ENCODE data around the gene PRKCI.
"Not testable (repeated sequence)": the region's sequence is repeated elsewhere in the genome, so short reads cannot be mapped to it uniquely, and the experiment has no call there.

Gene PRKCI

DNA sequence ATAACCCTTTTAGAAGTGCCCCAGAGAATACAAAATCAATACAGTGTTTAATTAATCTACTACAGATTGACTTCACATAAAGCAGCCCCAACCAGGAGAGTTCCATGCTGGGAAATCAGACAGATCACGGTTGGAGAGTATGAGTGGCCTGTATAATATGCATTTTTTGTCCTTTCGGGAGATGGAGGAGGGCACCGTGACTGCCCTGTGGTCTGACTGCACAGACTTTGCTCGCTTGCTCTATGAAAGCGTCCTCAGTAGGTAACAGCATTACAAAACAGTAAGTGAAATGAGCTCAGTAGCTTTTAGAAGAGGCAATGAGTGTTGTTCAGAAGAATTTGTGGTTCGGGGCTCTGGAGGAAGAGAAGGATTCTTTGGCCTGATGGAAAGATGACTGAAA, 101.1 kb downstream of the PRKCI start:
- Histone ChIP-seq H3K4me1 (ENCODE audit: control insufficient read depth, insufficient read depth, low read length) (peaks cover 31% of the 10 kb centered on the region), H3K9me3 (ENCODE audit: control insufficient read depth, insufficient read depth, low read length) (peaks cover 11% of the 10 kb centered on the region), H3K4me3 (ENCODE audit: low read depth, low read length) (no peak overlapping the region), H3K36me3 (ENCODE audit: control insufficient read depth, insufficient read depth, low read length) (no peaks in the 10 kb centered on the region), H3K27ac (ENCODE audit: low read depth, low read length) (no peak overlapping the region), H3K27me3 (ENCODE audit: control insufficient read depth, insufficient read depth, low read length) (no peaks in the 10 kb centered on the region), H3K9ac (ENCODE audit: low read depth, low read length) (no peak overlapping the region)

- Histone ChIP-seq H3K9ac (ENCODE audit: low read depth, low read length) (no peak overlapping the region), H3K4me1 (ENCODE audit: control insufficient read depth, insufficient read depth, low read length) (peaks cover 31% of the 10 kb centered on the region), H3K9me3 (ENCODE audit: control insufficient read depth, insufficient read depth, low read length) (peaks cover 11% of the 10 kb centered on the region), H3K36me3 (ENCODE audit: control insufficient read depth, insufficient read depth, low read length) (no peaks in the 10 kb centered on the region), H3K27ac (ENCODE audit: low read depth, low read length) (no peak overlapping the region), H3K4me3 (ENCODE audit: low read depth, low read length) (no peak overlapping the region), H3K27me3 (ENCODE audit: control insufficient read depth, insufficient read depth, low read length) (no peaks in the 10 kb centered on the region)
Observed at GRCh38 chr3:170324962-170325361, 102.7 kb downstream of the PRKCI start.

DNA sequence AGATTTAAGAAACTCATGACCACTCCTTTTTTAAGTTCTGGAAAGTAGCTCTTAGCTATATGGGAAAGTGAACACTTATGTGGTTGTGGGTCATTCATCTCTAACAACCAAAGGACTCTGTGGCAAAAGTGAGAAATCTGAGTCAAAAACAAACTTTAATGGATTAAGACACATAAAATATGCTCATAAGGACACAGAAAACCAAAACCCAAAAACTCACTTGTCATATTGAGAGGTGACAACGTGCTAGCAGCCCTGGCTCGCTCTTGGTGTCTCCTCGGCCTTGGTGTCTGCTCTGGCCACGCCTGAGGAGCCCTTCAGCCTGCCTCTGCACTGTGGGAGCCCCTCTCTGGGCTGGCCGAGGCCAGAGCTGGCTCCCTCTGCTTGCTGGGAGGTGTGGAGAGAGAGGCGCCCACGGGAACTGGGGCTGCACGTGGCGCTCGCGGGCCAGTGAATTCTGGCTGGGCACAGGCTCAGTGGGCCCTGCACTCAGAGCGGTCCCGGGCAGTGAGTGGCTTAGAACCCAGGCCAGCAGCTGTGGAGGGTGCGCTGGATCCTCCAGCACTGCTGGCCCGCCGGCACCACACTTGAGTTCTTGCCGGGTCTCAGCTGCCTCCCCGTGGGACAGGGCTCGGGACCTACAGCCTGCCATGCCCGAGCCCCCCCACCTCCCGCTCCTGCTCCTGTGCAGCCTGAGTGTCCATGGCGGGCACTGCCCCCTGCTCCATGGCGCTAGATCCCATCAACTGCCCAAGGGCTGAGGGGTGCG, 105.0 kb downstream of the PRKCI start:
- peaks cover 11% of the 10 kb centered on the region for H3K9me3 ChIP-seq (ENCODE audit: control insufficient read depth, insufficient read depth, low read length)
- peaks cover 15% of the 10 kb centered on the region for H3K4me1 ChIP-seq (ENCODE audit: control insufficient read depth, insufficient read depth, low read length)
- H3K36me3 ChIP-seq (ENCODE audit: control insufficient read depth, insufficient read depth, low read length), result no peaks in the 10 kb centered on the region
- no peaks in the 10 kb centered on the region for H3K27me3 ChIP-seq (ENCODE audit: control insufficient read depth, insufficient read depth, low read length)
- H3K27ac ChIP-seq (ENCODE audit: low read depth, low read length), result no peak overlapping the region
- H3K9ac ChIP-seq (ENCODE audit: low read depth, low read length), result no peak overlapping the region
- no peak overlapping the region for H3K4me3 ChIP-seq (ENCODE audit: low read depth, low read length)

GRCh38 chr3:170327868-170328548, 105.8 kb downstream of the PRKCI start:
- H3K36me3 ChIP-seq (ENCODE audit: control insufficient read depth, insufficient read depth, low read length); H3K4me3 ChIP-seq (ENCODE audit: low read depth, low read length); H3K9ac ChIP-seq (ENCODE audit: low read depth, low read length); H3K4me1 ChIP-seq (ENCODE audit: control insufficient read depth, insufficient read depth, low read length); H3K27ac ChIP-seq (ENCODE audit: low read depth, low read length); H3K27me3 ChIP-seq (ENCODE audit: control insufficient read depth, insufficient read depth, low read length): not testable (repeated sequence)
- peaks cover 11% of the 10 kb centered on the region for H3K9me3 ChIP-seq (ENCODE audit: control insufficient read depth, insufficient read depth, low read length)

GRCh38 chr3:170330366-170330765, 108.1 kb downstream of the PRKCI start:
- no peaks in the 10 kb centered on the region for H3K36me3 ChIP-seq (ENCODE audit: control insufficient read depth, insufficient read depth, low read length)
- no peaks in the 10 kb centered on the region for H3K4me1 ChIP-seq (ENCODE audit: control insufficient read depth, insufficient read depth, low read length)
- no peaks in the 10 kb centered on the region for H3K27me3 ChIP-seq (ENCODE audit: control insufficient read depth, insufficient read depth, low read length)
- H3K9me3 ChIP-seq (ENCODE audit: control insufficient read depth, insufficient read depth, low read length), result peaks cover 11% of the 10 kb centered on the region
- H3K9ac ChIP-seq (ENCODE audit: low read depth, low read length), result no peak overlapping the region
- H3K4me3 ChIP-seq (ENCODE audit: low read depth, low read length), result no peak overlapping the region
- H3K27ac ChIP-seq (ENCODE audit: low read depth, low read length), result peak overlapping the region; percentile 54

DNA sequence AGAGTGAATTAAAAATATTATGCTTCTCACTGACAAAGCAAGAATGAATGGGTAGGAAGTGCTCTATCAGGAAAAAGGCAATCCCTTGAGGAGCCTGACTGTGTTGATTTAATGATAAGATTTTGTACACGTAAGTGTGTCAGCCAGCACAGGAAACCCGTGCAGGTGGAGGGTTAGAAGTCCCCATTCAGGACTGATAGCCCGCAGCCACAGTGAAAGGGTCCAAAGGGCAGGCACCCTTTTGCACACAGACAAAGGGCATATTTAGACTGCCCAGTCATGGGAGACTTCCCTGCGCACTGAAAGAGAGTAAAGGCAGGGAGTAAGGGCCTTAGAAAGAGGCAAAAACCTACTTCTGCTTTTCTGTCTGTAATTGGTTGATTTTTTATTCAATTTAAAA, 108.9 kb downstream of the PRKCI start:
- Histone ChIP-seq H3K9me3 (ENCODE audit: control insufficient read depth, insufficient read depth, low read length) (peaks cover 11% of the 10 kb centered on the region), H3K4me1 (ENCODE audit: control insufficient read depth, insufficient read depth, low read length) (no peaks in the 10 kb centered on the region), H3K27me3 (ENCODE audit: control insufficient read depth, insufficient read depth, low read length) (no peaks in the 10 kb centered on the region), H3K36me3 (ENCODE audit: control insufficient read depth, insufficient read depth, low read length) (no peaks in the 10 kb centered on the region), H3K9ac (ENCODE audit: low read depth, low read length) (no peak overlapping the region), H3K4me3 (ENCODE audit: low read depth, low read length) (no peak overlapping the region), H3K27ac (ENCODE audit: low read depth, low read length) (peak overlapping the region; percentile 54)

GRCh38 chr3:170337420-170337819, 115.2 kb downstream of the PRKCI start:
- Histone ChIP-seq H3K9me3 (ENCODE audit: control insufficient read depth, insufficient read depth, low read length) (peaks cover 29% of the 10 kb centered on the region), H3K36me3 (ENCODE audit: control insufficient read depth, insufficient read depth, low read length) (no peaks in the 10 kb centered on the region), H3K9ac (ENCODE audit: low read depth, low read length) (no peak overlapping the region), H3K27me3 (ENCODE audit: control insufficient read depth, insufficient read depth, low read length) (no peaks in the 10 kb centered on the region), H3K4me3 (ENCODE audit: low read depth, low read length) (no peak overlapping the region), H3K27ac (ENCODE audit: low read depth, low read length) (no peak overlapping the region), H3K4me1 (ENCODE audit: control insufficient read depth, insufficient read depth, low read length) (no peaks in the 10 kb centered on the region)

DNA sequence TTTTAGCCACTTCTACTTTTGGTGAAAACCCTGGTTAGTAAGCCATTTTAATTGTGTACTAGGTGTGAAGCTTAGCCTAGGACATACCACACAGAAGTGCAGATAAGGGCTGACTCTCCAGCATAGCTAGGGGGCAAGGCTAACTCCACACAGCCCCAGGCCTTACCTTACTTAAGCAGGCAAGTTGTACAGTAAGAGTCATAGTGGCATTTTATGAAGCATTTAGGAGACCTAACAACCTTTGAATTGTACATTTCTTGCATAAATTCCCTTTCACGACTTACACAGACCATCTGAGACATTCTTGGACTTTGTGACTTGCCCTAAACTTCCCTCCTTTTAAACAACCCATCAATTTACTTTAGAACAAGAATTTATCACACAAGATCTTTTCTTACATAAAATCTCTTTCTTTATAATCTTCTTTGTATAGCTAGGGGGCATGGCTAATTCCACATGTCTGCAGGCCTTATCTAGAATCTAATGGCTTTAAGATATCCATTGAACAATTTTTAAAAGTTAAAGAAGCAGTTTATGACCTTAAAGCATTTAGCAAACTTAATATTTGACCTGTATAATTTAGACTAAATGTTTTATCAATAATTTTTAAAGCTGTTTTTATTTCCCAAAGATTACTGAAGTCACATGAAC, 116.6 kb downstream of the PRKCI start:
- no peaks in the 10 kb centered on the region for H3K4me1 ChIP-seq (ENCODE audit: control insufficient read depth, insufficient read depth, low read length)
- no peak overlapping the region for H3K4me3 ChIP-seq (ENCODE audit: low read depth, low read length)
- H3K27ac ChIP-seq (ENCODE audit: low read depth, low read length), result no peak overlapping the region
- no peaks in the 10 kb centered on the region for H3K36me3 ChIP-seq (ENCODE audit: control insufficient read depth, insufficient read depth, low read length)
- no peaks in the 10 kb centered on the region for H3K27me3 ChIP-seq (ENCODE audit: control insufficient read depth, insufficient read depth, low read length)
- peaks cover 29% of the 10 kb centered on the region for H3K9me3 ChIP-seq (ENCODE audit: control insufficient read depth, insufficient read depth, low read length)
- no peak overlapping the region for H3K9ac ChIP-seq (ENCODE audit: low read depth, low read length)

- H3K36me3 ChIP-seq (ENCODE audit: control insufficient read depth, insufficient read depth, low read length), result not testable (repeated sequence)
Observed at GRCh38 chr3:170342273-170342672, 120.0 kb downstream of the PRKCI start.

DNA sequence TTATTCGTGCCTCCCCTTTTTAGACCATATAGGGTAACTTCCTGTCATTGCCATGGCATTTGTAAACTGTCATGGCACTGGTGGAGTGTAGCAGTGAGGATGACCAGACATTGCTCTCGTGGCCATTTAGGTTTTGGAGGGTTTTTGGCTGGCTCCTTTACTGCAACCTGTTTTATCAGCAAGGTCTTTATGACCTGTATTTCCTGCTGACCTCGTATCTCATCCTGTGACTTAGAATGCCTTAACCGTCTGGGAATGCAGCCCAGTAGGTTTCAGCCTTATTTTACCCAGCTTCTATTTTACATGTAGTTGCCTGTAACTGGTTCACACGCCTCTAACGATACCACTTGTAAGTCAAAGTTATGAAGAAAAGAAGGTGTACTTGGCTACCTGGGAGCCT, 121.6 kb downstream of the PRKCI start:
- not testable (repeated sequence) for H3K9ac ChIP-seq (ENCODE audit: low read depth, low read length); H3K4me3 ChIP-seq (ENCODE audit: low read depth, low read length); H3K36me3 ChIP-seq (ENCODE audit: control insufficient read depth, insufficient read depth, low read length); H3K4me1 ChIP-seq (ENCODE audit: control insufficient read depth, insufficient read depth, low read length); H3K27ac ChIP-seq (ENCODE audit: low read depth, low read length); H3K27me3 ChIP-seq (ENCODE audit: control insufficient read depth, insufficient read depth, low read length)
- H3K9me3 ChIP-seq (ENCODE audit: control insufficient read depth, insufficient read depth, low read length), result peaks cover 16% of the 10 kb centered on the region

More at GRCh38 chr3:170342273-170342672, 120.0 kb downstream of the PRKCI start:
- H3K9me3 ChIP-seq (ENCODE audit: control insufficient read depth, insufficient read depth, low read length), result peaks cover 29% of the 10 kb centered on the region
- H3K4me3 ChIP-seq (ENCODE audit: low read depth, low read length); H3K27ac ChIP-seq (ENCODE audit: low read depth, low read length); H3K4me1 ChIP-seq (ENCODE audit: control insufficient read depth, insufficient read depth, low read length); H3K27me3 ChIP-seq (ENCODE audit: control insufficient read depth, insufficient read depth, low read length); H3K9ac ChIP-seq (ENCODE audit: low read depth, low read length): not testable (repeated sequence)

DNA sequence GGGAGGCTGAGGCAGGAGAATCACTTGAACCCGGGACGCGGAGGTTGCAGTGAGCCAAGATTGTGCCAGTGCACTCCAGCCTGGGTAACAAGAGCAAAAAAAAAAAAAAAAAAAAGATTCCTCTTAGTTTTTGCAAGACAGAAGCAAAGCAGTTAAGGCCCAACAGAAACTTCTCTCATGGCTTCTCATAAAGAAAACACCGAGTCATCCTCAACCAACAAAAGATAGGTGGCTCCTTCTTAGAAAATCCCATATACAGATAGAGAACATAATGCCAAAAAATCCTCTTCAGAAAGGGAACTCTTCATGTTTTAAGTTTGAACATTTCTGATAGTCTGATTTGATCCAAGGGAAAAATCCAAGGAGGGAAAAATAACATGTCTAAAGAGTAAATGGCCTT, 122.7 kb downstream of the PRKCI start:
- Histone ChIP-seq H3K36me3 (ENCODE audit: control insufficient read depth, insufficient read depth, low read length) (no peaks in the 10 kb centered on the region), H3K27ac (ENCODE audit: low read depth, low read length) (peak overlapping the region; percentile 12), H3K9ac (ENCODE audit: low read depth, low read length) (no peak overlapping the region), H3K4me3 (ENCODE audit: low read depth, low read length) (no peak overlapping the region), H3K27me3 (ENCODE audit: control insufficient read depth, insufficient read depth, low read length) (no peaks in the 10 kb centered on the region), H3K4me1 (ENCODE audit: control insufficient read depth, insufficient read depth, low read length) (peaks cover 2% of the 10 kb centered on the region; the same call in 1 of the 2 replicates), H3K9me3 (ENCODE audit: control insufficient read depth, insufficient read depth, low read length) (peaks cover 9% of the 10 kb centered on the region; the same call in 1 of the 2 replicates)
